K562 (cell line): ENCODE data around the gene WNK1. TPM values are rescaled to one million over a fixed set of nuclear protein-coding genes. Genes with fewer than 3 reads are reported as not detected.

Experiments
- ATAC-seq: fragments of 200-7000 bp; cut with Tn5 transposase; 3 replicates; pipeline ENCODE4 v1.9.1; 2020; ENCODE audit warnings: moderate library complexity
- BruUV-seq: library from RNA; stranded (reverse); fragments of 400-500 nt; replicated peaks from 2 replicates; lab custom pipeline; 2021; lab: Mats Ljungman, UMichigan
- CTCF ChIA-PET: fragments of 300-600 bp; formaldehyde crosslinking; extraction: SDS; loops from one replicate; lab custom pipeline; 2021; ENCODE audit warnings: low intra/inter-chr PET ratio; lab: Yijun Ruan, JAX
- POLR2A ChIA-PET: fragments of 300-600, 350-650 bp; sonication (Branson Sonifier 250); formaldehyde crosslinking; extraction: SDS; loops from one replicate; lab custom pipeline; 2021; ENCODE audit warnings: antibody characterized with exemption, inconsistent platforms; lab: Yijun Ruan, JAX
- DNase-seq, 4 experiments: peaks; one replicate each; pipeline versions ENCODE4 v3.0.0 to v3.0.0-alpha.2; 2011 to 2018; ENCODE audit warnings: low spot score in 3 of 4, mixed read lengths in 3 of 4; ENCODE audit errors: extremely low read depth in 1 of 4
- FAIRE-seq: peaks from 2 replicates; lab custom pipeline; 2011; peaks lifted over from hg19 to GRCh38; lab: Jason Lieb, UNC
- H2AFZ ChIP-seq: 2 replicates; pipeline ENCODE4 v1.6.0; 2011; ENCODE audit warnings: low read depth, low read length, control low read depth, inconsistent platforms
- H3K27ac ChIP-seq: fragments of 200-600 bp; 3 replicates; pipeline ENCODE4 v1.8.0; 2011; ENCODE audit warnings: low read depth, mild to moderate bottlenecking, control low read depth, inconsistent platforms, low read length, moderate library complexity, mixed read lengths; ENCODE audit errors: extremely low read depth
- H3K27me3 ChIP-seq, 2 experiments: fragments of 300-600 bp in 1 of 2; 2 replicates in 1 of 2; 3 replicates in 1 of 2; pipeline versions ENCODE4 v1.6.0 to v1.8.0; 2011; ENCODE audit warnings: inconsistent platforms in 2 of 2, low read length in 2 of 2, mild to moderate bottlenecking in 1 of 2, mixed read lengths in 1 of 2, moderate library complexity in 1 of 2; ENCODE audit not compliant: control insufficient read depth in 2 of 2, insufficient read depth in 2 of 2
- H3K36me3 ChIP-seq: fragments of 300-600 bp; 3 replicates; pipeline ENCODE4 v1.8.0; 2011; ENCODE audit warnings: mild to moderate bottlenecking, low read length, inconsistent platforms; ENCODE audit not compliant: control insufficient read depth, insufficient read depth
- H3K4me1 ChIP-seq, 2 experiments: fragments of 200-600 bp in 1 of 2; replicated peaks in 1 of 2; 2 replicates in 1 of 2; 3 replicates in 1 of 2; pipeline versions ENCODE4 v1.5.1 to v1.8.0; 2011; ENCODE audit warnings: inconsistent platforms in 2 of 2, low read length in 2 of 2, mild to moderate bottlenecking in 1 of 2, mixed read lengths in 1 of 2, moderate library complexity in 1 of 2; ENCODE audit not compliant: control insufficient read depth in 2 of 2, insufficient read depth in 2 of 2
- H3K4me2 ChIP-seq: 2 replicates; pipeline ENCODE4 v1.6.1; 2011; ENCODE audit warnings: low read length, control low read depth, inconsistent platforms, mixed read lengths; ENCODE audit not compliant: insufficient read depth
- H3K4me3 ChIP-seq: fragments of 200-600 bp; sonication (generic), shearing (Covaris generic); 2 replicates; pipeline ENCODE4 v1.5.1; 2016; ENCODE audit warnings: control low read depth, inconsistent platforms
- H3K79me2 ChIP-seq: fragments of 200-600 bp; 3 replicates; pipeline ENCODE4 v1.8.0; 2011; ENCODE audit warnings: low read length, inconsistent platforms; ENCODE audit not compliant: control insufficient read depth, insufficient read depth
- H3K9ac ChIP-seq, 2 experiments: 2 replicates each; pipeline versions ENCODE4 v1.6.0 to v1.6.1; 2011; ENCODE audit warnings: low read depth in 2 of 2, low read length in 2 of 2, control low read depth in 1 of 2, inconsistent platforms in 1 of 2, mild to moderate bottlenecking in 1 of 2, mixed read lengths in 1 of 2; ENCODE audit not compliant: insufficient read depth in 1 of 2
- H3K9me1 ChIP-seq: one replicate; pipeline ENCODE4 v1.6.0; 2011; ENCODE audit warnings: inconsistent platforms, mild to moderate bottlenecking, low read length, moderate library complexity; ENCODE audit not compliant: control insufficient read depth, insufficient read depth
- H3K9me3 ChIP-seq: replicated peaks from 2 replicates; pipeline ENCODE4 v1.5.1; 2011; ENCODE audit warnings: low read depth, low read length, inconsistent platforms; ENCODE audit not compliant: control insufficient read depth, insufficient read depth
- H4K20me1 ChIP-seq: replicated peaks from 2 replicates; pipeline ENCODE4 v1.6.1; 2011; ENCODE audit warnings: low read length, inconsistent platforms, mixed read lengths; ENCODE audit not compliant: control insufficient read depth, insufficient read depth
- CAMTA2 ChIP-seq: fragments of 250-450 bp; sonication (Bioruptor Pico); conservative IDR thresholded peaks from 2 replicates; pipeline ENCODE4 v1.5.1; 2022
- CBX3 ChIP-seq, 2 experiments: IDR thresholded peaks; 1 replicate in 1 of 2; 2 replicates in 1 of 2; pipeline ENCODE4 v1.6.1; 2012; ENCODE audit warnings: inconsistent platforms in 2 of 2, low read length in 2 of 2, borderline replicate concordance in 1 of 2, control low read depth in 1 of 2
- FUS ChIP-seq: fragments of 200-400 bp; formaldehyde crosslinking; optimal IDR thresholded peaks from 2 replicates; pipeline ENCODE3; 2017; ENCODE audit warnings: low read depth, low read length
- HOXB6 ChIP-seq: fragments of 250-450 bp; sonication (Bioruptor Pico); IDR thresholded peaks from 2 replicates; pipeline ENCODE4 v1.5.1; 2022; ENCODE audit warnings: mild to moderate bottlenecking, borderline replicate concordance
- KDM5B ChIP-seq: fragments of 200-600 bp; sonication (generic); IDR thresholded peaks from 2 replicates; pipeline ENCODE4 v1.6.1; 2012; ENCODE audit warnings: low read depth, mild to moderate bottlenecking, moderate library complexity, low read length, control low read depth, inconsistent platforms; ENCODE audit not compliant: insufficient replicate concordance
- LEF1 ChIP-seq: fragments of 450-650 bp; IDR thresholded peaks from 2 replicates; pipeline ENCODE4 v1.6.1; 2016; ENCODE audit warnings: mild to moderate bottlenecking
- MCM2 ChIP-seq: fragments of 450-650 bp; IDR thresholded peaks from 2 replicates; pipeline ENCODE4 v1.6.1; 2017; ENCODE audit warnings: low read depth, mild to moderate bottlenecking
- MEF2D ChIP-seq: conservative IDR thresholded peaks from 2 replicates; pipeline ENCODE4 v1.6.1; 2016; ENCODE audit warnings: low read depth, missing genetic modification characterization, missing compliant biosample characterization
- SREBF2 ChIP-seq: sonication (generic); formaldehyde crosslinking; IDR thresholded peaks from 2 replicates; pipeline ENCODE4 v1.4.0; 2020; ENCODE audit warnings: mild to moderate bottlenecking, missing genetic modification reagents
- U2AF1 ChIP-seq: fragments of 200-400 bp; formaldehyde crosslinking; optimal IDR thresholded peaks from 2 replicates; pipeline ENCODE3; 2017; ENCODE audit warnings: mild to moderate bottlenecking, low read depth, low read length, moderate library complexity
- ZC3H11A ChIP-seq: IDR thresholded peaks from 2 replicates; pipeline ENCODE4 v1.6.1; 2012; ENCODE audit warnings: low read depth, low read length, improper control_type of control experiment
- ZEB2 ChIP-seq: fragments of 450-650 bp; IDR thresholded peaks from 2 replicates; pipeline ENCODE4 v1.6.1; 2016
- ZFX ChIP-seq: sonication (generic); formaldehyde crosslinking; IDR thresholded peaks from 2 replicates; pipeline ENCODE4 v1.8.0; 2022; ENCODE audit warnings: mild to moderate bottlenecking, missing genetic modification reagents, moderate library complexity
- ZNF12 ChIP-seq: sonication (generic); formaldehyde crosslinking; IDR thresholded peaks from 2 replicates; pipeline ENCODE4 v1.4.0; 2020; ENCODE audit warnings: mild to moderate bottlenecking, missing genetic modification reagents
- ZNF507 ChIP-seq: conservative IDR thresholded peaks from 2 replicates; pipeline ENCODE4 v1.6.1; 2017; ENCODE audit warnings: missing genetic modification characterization, missing compliant biosample characterization
- ZNF707 ChIP-seq: fragments of 250-450 bp; sonication (Bioruptor Pico); conservative IDR thresholded peaks from 2 replicates; pipeline ENCODE4 v1.8.0; 2022; ENCODE audit warnings: inconsistent platforms, mild to moderate bottlenecking, moderate library complexity
- WGBS: fragments of 100-300 bp; shearing (Covaris generic); methylation state at CpG from one replicate; pipeline ENCODE4 v1.1.6; 2016; ENCODE audit warnings: low coverage, mixed read lengths; ENCODE audit not compliant: insufficient coverage; ENCODE audit errors: missing lambda C conversion rate; 5-methylcytosine and 5-hydroxymethylcytosine counted together
- in situ Hi-C: fragments of 300-500 bp; cut with MboI; formaldehyde crosslinking; loops from 4 replicates; pipeline ENCODE4 v1.15.0; 2018; ENCODE audit warnings: inconsistent platforms, mixed read lengths
- intact Hi-C: fragments of 100-400 bp; cut with micrococcal nuclease; formaldehyde crosslinking; loops from 2 replicates; pipeline ENCODE4 v1.14.2; 2022
- polyA plus RNA-seq, 8 experiments: library from polyadenylated mRNA; depleted of rRNA in 4 of 8; stranded (reverse) in 5 of 8; unstranded in 3 of 8; fragments of >200 nt; fragmentation: Nextera tagmentation in 2 of 8; fragmentation: Illumina TruSeq in 1 of 8; extraction: Ambion mirVana in 2 of 8; extraction: Trizol in 1 of 8; gene quantifications; 2 replicates each; pipeline versions ENCODE4 v1.2.1 to v1.2.3, GENCODE V29; 2011 to 2014; ENCODE audit warnings: inconsistent platforms in 1 of 8, missing spikeins in 1 of 8
- total RNA-seq, 7 experiments: library from RNA; depleted of rRNA in 6 of 7; stranded (reverse); fragments of >200 nt in 6 of 7; fragmentation: Illumina TruSeq in 2 of 7; extraction: Trizol in 2 of 7; gene quantifications; 2 replicates each; pipeline versions ENCODE4 v1.2.1 to v1.2.3, GENCODE V29; 2011 to 2021; ENCODE audit warnings: low replicate concordance in 1 of 7

WNK1 gene
- total and polyA plus RNA-seq, 9 of the 15 experiments (the other 6 are each of a cell fraction or from before 2014, with no cell fraction given) = 4.3 to 73.9 (median 31.0) TPM

DNA sequence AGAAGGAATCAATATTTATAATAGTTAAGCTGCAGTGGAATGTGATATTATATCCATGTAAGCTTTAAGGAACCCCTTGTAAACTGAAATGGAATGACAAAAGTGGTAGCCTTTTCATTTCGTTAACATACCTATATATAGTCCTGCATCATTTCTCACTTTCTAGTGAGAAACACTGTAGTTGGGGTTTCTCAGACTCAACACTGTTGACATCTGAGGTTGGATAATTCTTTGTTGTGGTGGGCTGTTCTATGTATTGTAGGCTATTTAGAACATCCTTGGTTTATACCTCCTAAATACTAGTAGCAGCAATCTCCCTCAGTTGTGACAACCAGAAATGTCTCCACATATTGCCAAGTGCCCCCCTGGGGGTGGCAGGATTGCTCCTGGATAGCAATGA is 118.0 kb downstream of the WNK1 start:
- Histone ChIP-seq H2AFZ (no peak overlapping the region), H3K4me1 (no peaks in the 10 kb centered on the region), H3K9ac (no peak overlapping the region), H3K9me1 (no peaks in the 10 kb centered on the region), H3K36me3 (peaks cover 71% of the 10 kb centered on the region), H3K79me2 (no peaks in the 10 kb centered on the region), H3K27me3 (no peaks in the 10 kb centered on the region), H3K4me3 (no peak overlapping the region), H3K4me2 (no peak overlapping the region), H4K20me1 (no peaks in the 10 kb centered on the region), H3K9me3 (no peaks in the 10 kb centered on the region), H3K27ac (no peak overlapping the region)
- TF ChIP-seq KDM5B (no peak), ZNF707 (CRISPR knock-in tag) (no peak), ZFX (CRISPR knock-in tag) (no peak), MCM2 (no peak), U2AF1 (no peak), ZNF507 (tag) (no peak)
- WGBS = 88% methylated on average over 1 of the region's 1 CpG
- DNase-seq (no peak), FAIRE-seq (no peak), ATAC-seq (no peak)
- intact Hi-C loops = no loop called here
- POLR2A ChIA-PET = no interaction called here
- CTCF ChIA-PET = no interaction called here
- BruUV-seq = no TSS peak
- in situ Hi-C loops = no loop called here

DNA sequence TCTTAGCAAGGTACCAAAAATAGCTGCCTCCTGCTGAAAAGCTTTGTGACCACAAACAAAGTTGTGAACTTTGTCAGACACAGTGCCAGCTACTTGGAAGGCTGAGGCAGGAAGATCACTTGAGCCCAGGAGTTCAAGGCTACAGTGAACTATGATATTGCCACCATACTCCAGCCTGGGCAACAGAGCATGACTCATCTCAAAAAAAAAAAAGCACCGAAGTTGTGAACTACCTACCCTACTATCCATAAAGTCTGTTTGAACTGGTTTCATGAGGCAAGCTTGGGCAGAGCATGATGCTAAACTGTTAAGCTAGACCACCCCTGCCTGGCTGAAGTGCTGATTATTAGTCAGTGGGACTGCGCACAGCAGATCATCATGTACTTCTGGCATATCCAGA is 121.6 kb downstream of the WNK1 start:
- in situ Hi-C loops (no loop called here), intact Hi-C loops (no loop called here)
- DNase-seq = no peak
- Histone ChIP-seq H3K4me2 (no peak overlapping the region), H2AFZ (no peak overlapping the region), H3K4me3 (no peak overlapping the region), H3K4me1 (no peaks in the 10 kb centered on the region), H3K9me1 (no peaks in the 10 kb centered on the region), H3K79me2 (no peaks in the 10 kb centered on the region), H3K9ac (no peak overlapping the region), H4K20me1 (no peaks in the 10 kb centered on the region), H3K36me3 (peaks cover 65% of the 10 kb centered on the region), H3K27me3 (no peaks in the 10 kb centered on the region), H3K27ac (no peak overlapping the region), H3K9me3 (no peaks in the 10 kb centered on the region)
- WGBS = 89% methylated on average over 2 of the region's 2 CpGs
- ChIA-PET CTCF (no interaction called here), POLR2A (interaction anchor here (0.5 kb wide), 1 partner anchor 9 kb away, joined by 3 read pairs; no protein-coding TSS in a partner anchor)
- FAIRE-seq = no peak
- no TSS peak for BruUV-seq
- ATAC-seq = no peak
- TF ChIP-seq CAMTA2 (CRISPR knock-in tag) = no peak
- no peak for TF ChIP-seq HOXB6
- TF ChIP-seq ZNF12 (CRISPR knock-in tag) = no peak
- no peak for TF ChIP-seq SREBF2 (CRISPR knock-in tag)
- TF ChIP-seq MEF2D (tag) = no peak
- TF ChIP-seq CBX3 (IDR thresholded peaks at IDR 0.05; ENCODE audit: borderline replicate concordance in 1 of 2, low read length in 2 of 2) = no peak
- TF ChIP-seq ZEB2 = no peak
- TF ChIP-seq LEF1 = no peak
- no peak for TF ChIP-seq FUS
- no peak for TF ChIP-seq ZC3H11A
